Neural cell (in vitro differentiated cells): ENCODE data around the gene NFIX. TPM values are rescaled to one million over a fixed set of nuclear protein-coding genes. Genes with fewer than 3 reads are reported as not detected.

Source experiments
- H2AFZ ChIP-seq: fragments of 200-600, 300-800 bp; sonication (generic), shearing (Covaris generic); 2 replicates; pipeline ENCODE4 v1.6.0; 2014; ENCODE audit warnings: low read depth, mild to moderate bottlenecking, antibody characterized with exemption, low read length, moderate library complexity
- H3F3A ChIP-seq: fragments of 200-600 bp; shearing (Covaris generic); 2 replicates; pipeline ENCODE4 v1.6.1; 2016; ENCODE audit warnings: mild to moderate bottlenecking, moderate library complexity, mixed read lengths, antibody characterized with exemption, low read length; ENCODE audit not compliant: insufficient read depth, poor library complexity, severe bottlenecking
- H3K27ac ChIP-seq: fragments of 200-600, 300-800 bp; sonication (generic), shearing (Covaris generic); 2 replicates; pipeline ENCODE4 v1.5.1; 2014; ENCODE audit warnings: mild to moderate bottlenecking, low read length, moderate library complexity
- H3K27me3 ChIP-seq: fragments of 300-800, 200-600 bp; sonication (generic), shearing (Covaris generic); 2 replicates; pipeline ENCODE4 v1.6.0; 2014; ENCODE audit warnings: mild to moderate bottlenecking, low read depth, low read length, moderate library complexity; ENCODE audit not compliant: insufficient read depth
- H3K36me3 ChIP-seq: fragments of 300-800, 200-600 bp; sonication (generic), shearing (Covaris generic); 2 replicates; pipeline ENCODE4 v1.5.1; 2014; ENCODE audit warnings: mild to moderate bottlenecking, antibody characterized with exemption, low read length, moderate library complexity; ENCODE audit not compliant: insufficient read depth
- H3K4me2 ChIP-seq: fragments of 300-800, 200-600 bp; sonication (generic), shearing (Covaris generic); 2 replicates; pipeline ENCODE4 v1.6.0; 2014; ENCODE audit warnings: mild to moderate bottlenecking, low read length
- H3K4me3 ChIP-seq: fragments of 300-800, 200-600 bp; sonication (generic), shearing (Covaris generic); 2 replicates; pipeline ENCODE4 v1.5.1; 2014; ENCODE audit warnings: mild to moderate bottlenecking, low read length, moderate library complexity
- H3K79me2 ChIP-seq: fragments of 200-600 bp; shearing (Covaris generic); replicated peaks from 2 replicates; pipeline ENCODE4 v1.6.0; 2014; ENCODE audit warnings: mild to moderate bottlenecking, low read length, moderate library complexity; ENCODE audit not compliant: insufficient read depth
- H3K9ac ChIP-seq: fragments of 300-800, 200-600 bp; sonication (generic), shearing (Covaris generic); 2 replicates; pipeline ENCODE4 v1.6.1; 2016; ENCODE audit warnings: mild to moderate bottlenecking, low read length, mixed read lengths
- H3K9me2 ChIP-seq: fragments of 200-600 bp; shearing (Covaris generic); 2 replicates; pipeline ENCODE4 v1.6.1; 2016; ENCODE audit warnings: mild to moderate bottlenecking, low read length, mixed read lengths; ENCODE audit not compliant: insufficient read depth
- H3K9me3 ChIP-seq: fragments of 200-600, 300-800 bp; sonication (generic), shearing (Covaris generic); 2 replicates; pipeline ENCODE4 v1.6.1; 2016; ENCODE audit warnings: mild to moderate bottlenecking, mixed run types, low read length, moderate library complexity, mixed read lengths
- H4K20me1 ChIP-seq: fragments of 200-600 bp; shearing (Covaris generic); 2 replicates; pipeline ENCODE4 v1.6.1; 2016; ENCODE audit warnings: mild to moderate bottlenecking, mixed run types; ENCODE audit not compliant: insufficient read depth
- EP300 ChIP-seq: fragments of 450-650 bp; conservative IDR thresholded peaks from 2 replicates; pipeline ENCODE4 v1.6.1; 2014; ENCODE audit warnings: antibody characterized with exemption, mild to moderate bottlenecking, moderate library complexity; ENCODE audit not compliant: poor library complexity, severe bottlenecking
- EZH2 ChIP-seq: fragments of 200-600, 300-800 bp; shearing (Covaris generic), sonication (generic); IDR thresholded peaks from 2 replicates; pipeline ENCODE4 v1.6.1; 2014; ENCODE audit warnings: antibody characterized with exemption, low read length, borderline replicate concordance, mild to moderate bottlenecking; ENCODE audit not compliant: insufficient read depth, poor library complexity, severe bottlenecking
- MXI1 ChIP-seq: fragments of 450-650 bp; conservative IDR thresholded peaks from 2 replicates; pipeline ENCODE4 v1.6.1; 2014; ENCODE audit warnings: antibody characterized with exemption, mild to moderate bottlenecking; ENCODE audit not compliant: poor library complexity, severe bottlenecking
- POLR2AphosphoS5 ChIP-seq: IDR thresholded peaks from 2 replicates; pipeline ENCODE4 v1.6.1; 2012
- RAD21 ChIP-seq: fragments of 450-650 bp; conservative IDR thresholded peaks from 2 replicates; pipeline ENCODE4 v1.6.1; 2014; ENCODE audit warnings: antibody characterized with exemption, mild to moderate bottlenecking, moderate library complexity
- SMC3 ChIP-seq: fragments of 450-650 bp; conservative IDR thresholded peaks from 2 replicates; pipeline ENCODE4 v1.6.1; 2014; ENCODE audit warnings: antibody characterized with exemption, mild to moderate bottlenecking, moderate library complexity; ENCODE audit not compliant: poor library complexity
- TAF1 ChIP-seq: IDR thresholded peaks from 2 replicates; pipeline ENCODE4 v1.6.1; 2012; ENCODE audit warnings: low read depth
- polyA plus RNA-seq: library from polyadenylated mRNA; depleted of rRNA; stranded (reverse); fragments of >200 nt; gene quantifications from 2 replicates; pipeline ENCODE4 v1.2.3, GENCODE V29; 2014
- TF ChIP-seq, protein P1 (sequence below): IDR thresholded peaks from 2 replicates; pipeline ENCODE4 v1.6.1; 2012; ENCODE audit warnings: borderline replicate concordance
- TF ChIP-seq, protein P2 (sequence below): fragments of 450-650 bp; IDR thresholded peaks from 2 replicates; pipeline ENCODE4 v1.5.1; 2014; ENCODE audit warnings: antibody characterized with exemption, mild to moderate bottlenecking, moderate library complexity; ENCODE audit not compliant: poor library complexity, severe bottlenecking

Gene NFIX
- polyA plus RNA-seq, 1 donor from 2014 or later = not detected

- Histone ChIP-seq H3K4me2 (no peak overlapping the region), H3K36me3 (no peaks in the 10 kb centered on the region), H3K27me3 (peaks cover 60% of the 10 kb centered on the region), H3K9me3 (no peaks in the 10 kb centered on the region), H2AFZ (no peak overlapping the region), H4K20me1 (no peaks in the 10 kb centered on the region), H3F3A (no peaks in the 10 kb centered on the region), H3K9me2 (no peaks in the 10 kb centered on the region), H3K9ac (no peak overlapping the region), H3K79me2 (no peaks in the 10 kb centered on the region), H3K27ac (no peak overlapping the region), H3K4me3 (no peak overlapping the region)
- TF ChIP-seq, protein P1, sequence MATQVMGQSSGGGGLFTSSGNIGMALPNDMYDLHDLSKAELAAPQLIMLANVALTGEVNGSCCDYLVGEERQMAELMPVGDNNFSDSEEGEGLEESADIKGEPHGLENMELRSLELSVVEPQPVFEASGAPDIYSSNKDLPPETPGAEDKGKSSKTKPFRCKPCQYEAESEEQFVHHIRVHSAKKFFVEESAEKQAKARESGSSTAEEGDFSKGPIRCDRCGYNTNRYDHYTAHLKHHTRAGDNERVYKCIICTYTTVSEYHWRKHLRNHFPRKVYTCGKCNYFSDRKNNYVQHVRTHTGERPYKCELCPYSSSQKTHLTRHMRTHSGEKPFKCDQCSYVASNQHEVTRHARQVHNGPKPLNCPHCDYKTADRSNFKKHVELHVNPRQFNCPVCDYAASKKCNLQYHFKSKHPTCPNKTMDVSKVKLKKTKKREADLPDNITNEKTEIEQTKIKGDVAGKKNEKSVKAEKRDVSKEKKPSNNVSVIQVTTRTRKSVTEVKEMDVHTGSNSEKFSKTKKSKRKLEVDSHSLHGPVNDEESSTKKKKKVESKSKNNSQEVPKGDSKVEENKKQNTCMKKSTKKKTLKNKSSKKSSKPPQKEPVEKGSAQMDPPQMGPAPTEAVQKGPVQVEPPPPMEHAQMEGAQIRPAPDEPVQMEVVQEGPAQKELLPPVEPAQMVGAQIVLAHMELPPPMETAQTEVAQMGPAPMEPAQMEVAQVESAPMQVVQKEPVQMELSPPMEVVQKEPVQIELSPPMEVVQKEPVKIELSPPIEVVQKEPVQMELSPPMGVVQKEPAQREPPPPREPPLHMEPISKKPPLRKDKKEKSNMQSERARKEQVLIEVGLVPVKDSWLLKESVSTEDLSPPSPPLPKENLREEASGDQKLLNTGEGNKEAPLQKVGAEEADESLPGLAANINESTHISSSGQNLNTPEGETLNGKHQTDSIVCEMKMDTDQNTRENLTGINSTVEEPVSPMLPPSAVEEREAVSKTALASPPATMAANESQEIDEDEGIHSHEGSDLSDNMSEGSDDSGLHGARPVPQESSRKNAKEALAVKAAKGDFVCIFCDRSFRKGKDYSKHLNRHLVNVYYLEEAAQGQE = no peak
- TF ChIP-seq RAD21 (no peak), EZH2 (no peak), TAF1 (no peak), SMC3 (no peak), EP300 (no peak), POLR2AphosphoS5 (no peak), MXI1 (no peak)
- TF ChIP-seq, protein P2, sequence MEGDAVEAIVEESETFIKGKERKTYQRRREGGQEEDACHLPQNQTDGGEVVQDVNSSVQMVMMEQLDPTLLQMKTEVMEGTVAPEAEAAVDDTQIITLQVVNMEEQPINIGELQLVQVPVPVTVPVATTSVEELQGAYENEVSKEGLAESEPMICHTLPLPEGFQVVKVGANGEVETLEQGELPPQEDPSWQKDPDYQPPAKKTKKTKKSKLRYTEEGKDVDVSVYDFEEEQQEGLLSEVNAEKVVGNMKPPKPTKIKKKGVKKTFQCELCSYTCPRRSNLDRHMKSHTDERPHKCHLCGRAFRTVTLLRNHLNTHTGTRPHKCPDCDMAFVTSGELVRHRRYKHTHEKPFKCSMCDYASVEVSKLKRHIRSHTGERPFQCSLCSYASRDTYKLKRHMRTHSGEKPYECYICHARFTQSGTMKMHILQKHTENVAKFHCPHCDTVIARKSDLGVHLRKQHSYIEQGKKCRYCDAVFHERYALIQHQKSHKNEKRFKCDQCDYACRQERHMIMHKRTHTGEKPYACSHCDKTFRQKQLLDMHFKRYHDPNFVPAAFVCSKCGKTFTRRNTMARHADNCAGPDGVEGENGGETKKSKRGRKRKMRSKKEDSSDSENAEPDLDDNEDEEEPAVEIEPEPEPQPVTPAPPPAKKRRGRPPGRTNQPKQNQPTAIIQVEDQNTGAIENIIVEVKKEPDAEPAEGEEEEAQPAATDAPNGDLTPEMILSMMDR = no peak
These were observed 99.6 kb downstream of the NFIX start for GRCh38 chr19:13094771-13095392.

GRCh38 chr19:13095393-13095784, 100.1 kb downstream of the NFIX start:
- no peak overlapping the region for H3K9ac ChIP-seq
- peaks cover 65% of the 10 kb centered on the region for H3K27me3 ChIP-seq
- H4K20me1 ChIP-seq = no peaks in the 10 kb centered on the region
- H3K4me2 ChIP-seq = no peak overlapping the region
- no peak overlapping the region for H2AFZ ChIP-seq
- no peaks in the 10 kb centered on the region for H3K9me2 ChIP-seq
- H3F3A ChIP-seq = no peaks in the 10 kb centered on the region
- H3K27ac ChIP-seq = no peak overlapping the region
- no peaks in the 10 kb centered on the region for H3K79me2 ChIP-seq
- H3K9me3 ChIP-seq = no peaks in the 10 kb centered on the region
- H3K4me3 ChIP-seq = no peak overlapping the region
- H3K36me3 ChIP-seq = no peaks in the 10 kb centered on the region
- no peak for TF ChIP-seq POLR2AphosphoS5
- TF ChIP-seq MXI1 = no peak
- no peak for TF ChIP-seq EZH2
- TF ChIP-seq SMC3 = no peak
